ENCODE measurements around the gene PAX7. TPM values are rescaled to one million over a fixed set of nuclear protein-coding genes. Genes with fewer than 3 reads are reported as not detected.
"Not testable (repeated sequence)": the region's sequence is repeated elsewhere in the genome, so short reads cannot be mapped to it uniquely, and the experiment has no call there.

PAX7 gene
- not detected for total RNA-seq

- peak within 1 kb of the TSS in 2 of 4 donors; percentile 19 to 38 for H3K4me3 ChIP-seq
- peaks cover 4 to 17% (median 11%) of the 10 kb centered on the region in 3 donors for H3K4me1 ChIP-seq
- H3K27ac ChIP-seq, result no peak within 1 kb of the TSS
- H3K36me3 ChIP-seq, result no peaks in the 10 kb centered on the region
- no peak for DNase-seq
- whole genome bisulfite sequencing, 2 donors, result 3 to 4% methylated on average over 32 to 50 of the region's 70 CpGs
- intact Hi-C loops (cut with DNase I), result no loop called here
- peaks cover 12 to 100% (median 51%) of the 10 kb centered on the region in 4 donors for H3K27me3 ChIP-seq
- TF ChIP-seq POLR2A (IDR thresholded peaks at IDR 0.05) (no peak), CTCF (IDR thresholded peaks at IDR 0.05) (no peak)
- no peaks in the 10 kb centered on the region for H3K9me3 ChIP-seq
Observed at GRCh38 chr1:18630511-18631495, at the start of gene PAX7. PAX7 (plus strand) TSS chr1:18630846; CDS start chr1:18631604, 758 bp downstream.

GRCh38 chr1:18581420-18581880 lies 49.2 kb upstream of the PAX7 start:
- Histone ChIP-seq H3K4me3 (no peak overlapping the region), H3K36me3 (no peaks in the 10 kb centered on the region), H3K27ac (no peak overlapping the region), H3K9me3 (no peaks in the 10 kb centered on the region), H3K4me1 (peaks cover 0 to 25% (median 0%) of the 10 kb centered on the region in 3 donors), H3K27me3 (peaks cover 0 to 35% (median 0%) of the 10 kb centered on the region in 4 donors)
- TF ChIP-seq POLR2A (IDR thresholded peaks at IDR 0.05) (no peak), CTCF (IDR thresholded peaks at IDR 0.05) (peak; percentile 16 to 76 (median 56))
- DNase-seq, result no peak
- 25 to 35% methylated on average over 12 to 17 of the region's 17 CpGs for WGBS, 2 donors
- intact Hi-C loops (cut with DNase I), result no loop called here

GRCh38 chr1:18582890-18583289 lies 47.8 kb upstream of the PAX7 start:
- no peak for TF ChIP-seq POLR2A (IDR thresholded peaks at IDR 0.05)
- no peak for TF ChIP-seq CTCF (IDR thresholded peaks at IDR 0.05)
- intact Hi-C loops (cut with DNase I), result no loop called here
- Histone ChIP-seq H3K27ac (no peak overlapping the region), H3K27me3 (peaks cover 0 to 48% (median 0%) of the 10 kb centered on the region in 4 donors), H3K9me3 (no peaks in the 10 kb centered on the region), H3K4me3 (no peak overlapping the region), H3K4me1 (peaks cover 0 to 25% (median 0%) of the 10 kb centered on the region in 3 donors), H3K36me3 (no peaks in the 10 kb centered on the region)
- no peak for DNase-seq
- whole genome bisulfite sequencing, 2 donors, result 39 to 85% methylated on average over 3 to 5 of the region's 5 CpGs

GRCh38 chr1:18583326-18583941 lies 47.2 kb upstream of the PAX7 start:
- Histone ChIP-seq H3K27ac (no peak overlapping the region), H3K27me3 (peaks cover 0 to 52% (median 0%) of the 10 kb centered on the region in 4 donors), H3K9me3 (no peaks in the 10 kb centered on the region), H3K4me3 (no peak overlapping the region), H3K36me3 (no peaks in the 10 kb centered on the region), H3K4me1 (peaks cover 0 to 25% (median 0%) of the 10 kb centered on the region in 3 donors)
- intact Hi-C loops (cut with DNase I), result no loop called here
- TF ChIP-seq POLR2A (IDR thresholded peaks at IDR 0.05), result no peak
- no peak for TF ChIP-seq CTCF (IDR thresholded peaks at IDR 0.05)
- no peak for DNase-seq
- 44 to 75% methylated on average over 2 to 3 of the region's 7 CpGs for WGBS, 2 donors

- DNase-seq; H3K36me3 ChIP-seq; intact Hi-C loops (cut with DNase I); H3K9me3 ChIP-seq; H3K4me3 ChIP-seq; H3K27ac ChIP-seq: not testable (repeated sequence)
- 84 to 88% methylated on average over 3 to 4 of the region's 4 CpGs for WGBS, 2 donors
- peaks cover 0 to 25% (median 0%) of the 10 kb centered on the region in 3 donors for H3K4me1 ChIP-seq
- peaks cover 0 to 55% (median 0%) of the 10 kb centered on the region in 4 donors for H3K27me3 ChIP-seq
Observed at GRCh38 chr1:18586016-18586415, 44.6 kb upstream of the PAX7 start.
